ENCODE results near the gene RPS26. TPM values are rescaled to one million over a fixed set of nuclear protein-coding genes. Genes with fewer than 3 reads are reported as not detected.

RPS26 gene
- total and polyA plus RNA-seq, 9 of the 15 experiments (the other 6 are each of a cell fraction or from before 2014, with no cell fraction given): 70.2 to 1,589 (median 852) TPM

DNA sequence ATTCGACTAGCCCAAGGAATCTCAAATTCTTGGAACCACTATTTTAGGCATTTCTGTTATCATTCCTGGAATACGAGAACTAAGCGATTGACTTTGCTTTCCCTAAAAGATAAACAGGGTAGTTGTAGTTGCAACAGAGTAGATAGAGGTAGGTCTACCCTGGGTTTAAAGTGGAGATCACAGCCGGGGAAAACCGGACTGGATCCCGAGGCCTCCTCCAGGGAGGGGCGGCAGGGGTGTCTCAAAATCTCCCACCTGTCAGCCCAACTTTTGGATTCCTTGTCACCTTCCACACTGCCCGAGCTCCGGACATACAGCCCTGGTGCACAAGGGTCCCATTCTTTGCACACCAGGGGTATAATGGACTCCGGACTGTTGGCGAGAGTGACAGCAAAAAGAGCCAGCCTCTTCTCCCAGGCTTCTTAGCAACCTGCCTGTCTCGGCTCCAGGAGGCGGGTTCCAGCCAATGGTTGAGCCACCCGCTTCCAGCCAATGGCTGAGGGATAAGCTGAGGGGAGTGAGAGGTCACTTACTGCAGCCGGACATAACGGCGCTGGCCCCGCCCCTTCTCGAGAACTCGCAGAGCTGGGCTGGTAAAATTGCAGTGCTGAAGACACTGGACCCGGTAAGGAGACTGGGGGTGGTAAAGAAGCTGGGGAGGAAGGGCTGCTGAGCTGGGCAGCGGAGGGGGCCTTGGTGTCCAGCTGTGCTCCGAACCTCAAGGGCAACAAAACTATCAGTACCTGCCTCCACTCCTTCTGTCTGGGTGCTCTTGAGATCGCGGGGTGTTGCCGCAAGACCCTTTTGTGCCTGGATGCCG, 44.8 kb upstream of the RPS26 start, which contains the start of gene SUOX (continued):
- TF ChIP-seq MAZ (CRISPR knock-in tag; conservative IDR thresholded peaks at IDR 0.05 in 1 of 2, IDR thresholded peaks at IDR 0.05 in 1 of 2) (peak in 1 of 2 experiments; percentile 52; a peak in 1 of 4 replicates), NR0B1 (IDR thresholded peaks at IDR 0.05; ENCODE audit: partially characterized antibody) (no peak), FOXO4 (CRISPR knock-in tag; IDR thresholded peaks at IDR 0.05) (peak; percentile 49; the same call in 1 of the 2 replicates), JUND (IDR thresholded peaks at IDR 0.05; ENCODE audit: borderline replicate concordance, low read depth, low read length) (peak; percentile 40; the same call in 1 of the 2 replicates), JUND (tag; IDR thresholded peaks at IDR 0.05; ENCODE audit: borderline replicate concordance, low read depth, low read length) (no peak; the same call in 2 of the 3 replicates), SMAD4 (CRISPR knock-in tag; conservative IDR thresholded peaks at IDR 0.05) (peak; percentile 58; the same call in 1 of the 2 replicates), RBM34 (IDR thresholded peaks at IDR 0.05; ENCODE audit: borderline replicate concordance, insufficient read depth, low read length) (no peak), ZNF586 (CRISPR knock-in tag; conservative IDR thresholded peaks at IDR 0.05) (0 out of 2 replicates have a peak, but pooled peaks have one; percentile 25), CREB1 (IDR thresholded peaks at IDR 0.05) (no peak; the same call in 1 of the 2 replicates), CREB1 (CRISPR knock-in tag; IDR thresholded peaks at IDR 0.05) (no peak), EP300 (IDR thresholded peaks at IDR 0.05; ENCODE audit: low read length) (peak; percentile 15), FOXJ2 (tag; IDR thresholded peaks at IDR 0.05) (0 out of 2 replicates have a peak, but pooled peaks have one; percentile 47), ZNF75A (CRISPR knock-in tag; IDR thresholded peaks at IDR 0.05) (0 out of 2 replicates have a peak, but pooled peaks have one; percentile 37), RBBP5 (IDR thresholded peaks at IDR 0.05; ENCODE audit: borderline replicate concordance, insufficient read depth, low read length, poor library complexity, severe bottlenecking) (peak; percentile 32), ARID2 (IDR thresholded peaks at IDR 0.05) (no peak), GATAD2A (IDR thresholded peaks at IDR 0.05) (no peak), NUFIP1 (IDR thresholded peaks at IDR 0.05; ENCODE audit: partially characterized antibody) (no peak), NRF1 (conservative IDR thresholded peaks at IDR 0.05 in 1 of 2, IDR thresholded peaks at IDR 0.05 in 1 of 2) (peak; percentile 67 to 72)
- TF ChIP-seq, protein P1, sequence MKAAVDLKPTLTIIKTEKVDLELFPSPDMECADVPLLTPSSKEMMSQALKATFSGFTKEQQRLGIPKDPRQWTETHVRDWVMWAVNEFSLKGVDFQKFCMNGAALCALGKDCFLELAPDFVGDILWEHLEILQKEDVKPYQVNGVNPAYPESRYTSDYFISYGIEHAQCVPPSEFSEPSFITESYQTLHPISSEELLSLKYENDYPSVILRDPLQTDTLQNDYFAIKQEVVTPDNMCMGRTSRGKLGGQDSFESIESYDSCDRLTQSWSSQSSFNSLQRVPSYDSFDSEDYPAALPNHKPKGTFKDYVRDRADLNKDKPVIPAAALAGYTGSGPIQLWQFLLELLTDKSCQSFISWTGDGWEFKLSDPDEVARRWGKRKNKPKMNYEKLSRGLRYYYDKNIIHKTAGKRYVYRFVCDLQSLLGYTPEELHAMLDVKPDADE (conservative IDR thresholded peaks at IDR 0.05; ENCODE audit: control insufficient read depth, low read depth, low read length): 0 out of 2 replicates have a peak, but pooled peaks have one; percentile 48
- TF ChIP-seq, protein P2, sequence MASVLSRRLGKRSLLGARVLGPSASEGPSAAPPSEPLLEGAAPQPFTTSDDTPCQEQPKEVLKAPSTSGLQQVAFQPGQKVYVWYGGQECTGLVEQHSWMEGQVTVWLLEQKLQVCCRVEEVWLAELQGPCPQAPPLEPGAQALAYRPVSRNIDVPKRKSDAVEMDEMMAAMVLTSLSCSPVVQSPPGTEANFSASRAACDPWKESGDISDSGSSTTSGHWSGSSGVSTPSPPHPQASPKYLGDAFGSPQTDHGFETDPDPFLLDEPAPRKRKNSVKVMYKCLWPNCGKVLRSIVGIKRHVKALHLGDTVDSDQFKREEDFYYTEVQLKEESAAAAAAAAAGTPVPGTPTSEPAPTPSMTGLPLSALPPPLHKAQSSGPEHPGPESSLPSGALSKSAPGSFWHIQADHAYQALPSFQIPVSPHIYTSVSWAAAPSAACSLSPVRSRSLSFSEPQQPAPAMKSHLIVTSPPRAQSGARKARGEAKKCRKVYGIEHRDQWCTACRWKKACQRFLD (CRISPR knock-in tag; IDR thresholded peaks at IDR 0.05): no peak
